Mesodermal cell (in vitro differentiated cells): ENCODE results near the gene ITGA11.

Source experiments
- H3K27ac ChIP-seq: 2 replicates; pipeline ENCODE4 v1.7.0; 2013; ENCODE audit warnings: mild to moderate bottlenecking, low read depth, low read length, moderate library complexity; ENCODE audit not compliant: severe bottlenecking
- H3K36me3 ChIP-seq: 2 replicates; pipeline ENCODE4 v1.7.1; 2013; ENCODE audit warnings: mild to moderate bottlenecking, low read length, moderate library complexity; ENCODE audit not compliant: control insufficient read depth, insufficient read depth
- H3K4me1 ChIP-seq: one replicate; pipeline ENCODE4 v1.7.1; 2013; ENCODE audit warnings: mild to moderate bottlenecking, low read length; ENCODE audit not compliant: insufficient read depth, control insufficient read depth, poor library complexity, severe bottlenecking
- H3K4me3 ChIP-seq: 2 replicates; pipeline ENCODE4 v1.7.0; 2013; ENCODE audit warnings: low read length, control low read depth, mild to moderate bottlenecking; ENCODE audit not compliant: insufficient read depth, poor library complexity, severe bottlenecking; ENCODE audit errors: extremely low read depth
- H3K9me3 ChIP-seq: 2 replicates; pipeline ENCODE4 v1.7.1; 2013; ENCODE audit warnings: mild to moderate bottlenecking, low read length, moderate library complexity; ENCODE audit not compliant: control insufficient read depth
- WGBS, 2 experiments: methylation state at CpG; one replicate each; pipeline ENCODE4 v1.1.5; 2013; ENCODE audit warnings: missing lambda C conversion rate in 2 of 2; ENCODE audit not compliant: insufficient coverage in 2 of 2; 5-methylcytosine and 5-hydroxymethylcytosine counted together

ITGA11 gene

GRCh38 chr15:68322796-68323195 lies 109.2 kb downstream of the ITGA11 start:
- no peaks in the 10 kb centered on the region for H3K36me3 ChIP-seq
- no peak overlapping the region for H3K27ac ChIP-seq
- H3K9me3 ChIP-seq, result no peaks in the 10 kb centered on the region
- no peak overlapping the region for H3K4me3 ChIP-seq
- 80 to 81% methylated on average over 7 to 8 of the region's 9 CpGs for WGBS, 2 experiments
- H3K4me1 ChIP-seq, result peaks cover 9% of the 10 kb centered on the region

GRCh38 chr15:68321229-68321628 lies 110.7 kb downstream of the ITGA11 start:
- no peak overlapping the region for H3K27ac ChIP-seq
- 85 to 90% methylated on average over 5 to 7 of the region's 7 CpGs for WGBS, 2 experiments
- H3K36me3 ChIP-seq, result no peaks in the 10 kb centered on the region
- H3K4me1 ChIP-seq, result no peaks in the 10 kb centered on the region
- H3K9me3 ChIP-seq, result no peaks in the 10 kb centered on the region
- H3K4me3 ChIP-seq, result no peak overlapping the region

- WGBS, 2 experiments, result 93 to 94% methylated on average over 10 to 12 of the region's 12 CpGs
- H3K4me3 ChIP-seq, result no peak overlapping the region
- H3K9me3 ChIP-seq, result no peaks in the 10 kb centered on the region
- no peak overlapping the region for H3K27ac ChIP-seq
- no peaks in the 10 kb centered on the region for H3K4me1 ChIP-seq
- H3K36me3 ChIP-seq, result no peaks in the 10 kb centered on the region
Observed at GRCh38 chr15:68319997-68320396, 112.0 kb downstream of the ITGA11 start.

- Histone ChIP-seq H3K27ac (no peak overlapping the region), H3K4me1 (peaks cover 5% of the 10 kb centered on the region), H3K9me3 (no peaks in the 10 kb centered on the region), H3K36me3 (no peaks in the 10 kb centered on the region), H3K4me3 (no peak overlapping the region)
- WGBS, 2 experiments, result 93% methylated on average over 14 to 18 of the region's 18 CpGs
Observed at GRCh38 chr15:68318931-68319909, 112.7 kb downstream of the ITGA11 start.

- H3K27ac ChIP-seq, result no peak overlapping the region
- H3K4me3 ChIP-seq, result no peak overlapping the region
- WGBS, 2 experiments, result 86 to 92% methylated on average over 3 to 4 of the region's 6 CpGs
- no peaks in the 10 kb centered on the region for H3K9me3 ChIP-seq
- no peaks in the 10 kb centered on the region for H3K36me3 ChIP-seq
- peaks cover 5% of the 10 kb centered on the region for H3K4me1 ChIP-seq
Observed at GRCh38 chr15:68318008-68318835, 113.7 kb downstream of the ITGA11 start.

- WGBS, 2 experiments, result 88 to 91% methylated on average over 11 to 16 of the region's 16 CpGs
- Histone ChIP-seq H3K4me3 (no peak overlapping the region), H3K27ac (no peak overlapping the region), H3K4me1 (peaks cover 5% of the 10 kb centered on the region), H3K36me3 (no peaks in the 10 kb centered on the region), H3K9me3 (no peaks in the 10 kb centered on the region)
Observed at GRCh38 chr15:68317281-68318007, 114.5 kb downstream of the ITGA11 start.

- Histone ChIP-seq H3K4me3 (no peak overlapping the region), H3K9me3 (no peaks in the 10 kb centered on the region), H3K36me3 (no peaks in the 10 kb centered on the region), H3K4me1 (peaks cover 5% of the 10 kb centered on the region), H3K27ac (no peak overlapping the region)
- 56 to 66% methylated on average over 16 to 17 of the region's 17 CpGs for WGBS, 2 experiments
Observed at GRCh38 chr15:68316061-68316804, 115.7 kb downstream of the ITGA11 start.

GRCh38 chr15:68315495-68316031 lies 116.4 kb downstream of the ITGA11 start:
- H3K27ac ChIP-seq, result no peak overlapping the region
- H3K4me3 ChIP-seq, result no peak overlapping the region
- H3K36me3 ChIP-seq, result no peaks in the 10 kb centered on the region
- H3K4me1 ChIP-seq, result peaks cover 5% of the 10 kb centered on the region
- WGBS, 2 experiments, result 20 to 75% methylated on average over 3 to 5 of the region's 11 CpGs
- H3K9me3 ChIP-seq, result no peaks in the 10 kb centered on the region

GRCh38 chr15:68315035-68315434 lies 116.9 kb downstream of the ITGA11 start:
- Histone ChIP-seq H3K4me1 (peaks cover 5% of the 10 kb centered on the region), H3K27ac (no peak overlapping the region), H3K36me3 (no peaks in the 10 kb centered on the region), H3K4me3 (no peak overlapping the region), H3K9me3 (no peaks in the 10 kb centered on the region)
- 100% methylated on average over 1 of the region's 1 CpG; no CpG with 5 or more reads in 1 of the 2 experiments for WGBS, 2 experiments
